Hepatocyte (in vitro differentiated cells): ENCODE measurements around the gene BBS10.

ENCODE experiments used
- CTCF ChIP-seq: fragments of 200-600 bp; sonication (generic); IDR thresholded peaks from 2 replicates; pipeline ENCODE4 v1.5.1; 2016; ENCODE audit warnings: antibody characterized with exemption, mild to moderate bottlenecking; ENCODE audit not compliant: poor library complexity
- EZH2 ChIP-seq: fragments of 200-600 bp; sonication (generic); IDR thresholded peaks from 2 replicates; pipeline ENCODE4 v1.6.1; 2016; ENCODE audit warnings: antibody characterized with exemption, mild to moderate bottlenecking, borderline replicate concordance
- EZH2phosphoT487 ChIP-seq: fragments of 200-600 bp; sonication (generic); IDR thresholded peaks from one replicate; pipeline ENCODE4 v1.6.1; 2018; ENCODE audit warnings: antibody characterized with exemption, mild to moderate bottlenecking, low read depth, moderate library complexity; ENCODE audit not compliant: unreplicated experiment, severe bottlenecking

GRCh38 chr12:76308866-76309265, 39.3 kb downstream of the BBS10 start:
- TF ChIP-seq EZH2: no peak
- TF ChIP-seq CTCF: no peak
- no peak for TF ChIP-seq EZH2phosphoT487
